Left ventricle myocardium inferior (tissue), 1 donor: ENCODE measurements around the gene MAN1C1. TPM values are rescaled to one million over a fixed set of nuclear protein-coding genes. Genes with fewer than 3 reads are reported as not detected.

Experiments used
- DNase-seq: peaks from one replicate; pipeline ENCODE4 v3.0.0-alpha.2; 2020
- H3K27ac ChIP-seq: fragments of 200-600 bp; replicated peaks from 2 replicates; pipeline ENCODE4 v1.8.0; 2021
- H3K27me3 ChIP-seq: fragments of 200-600 bp; 2 replicates; pipeline ENCODE4 v1.8.0; 2021; ENCODE audit warnings: low read depth
- H3K36me3 ChIP-seq: fragments of 200-600 bp; 2 replicates; pipeline ENCODE4 v1.8.0; 2021
- H3K4me1 ChIP-seq: fragments of 200-600 bp; 2 replicates; pipeline ENCODE4 v1.8.0; 2021
- H3K4me3 ChIP-seq: fragments of 200-600 bp; 2 replicates; pipeline ENCODE4 v1.8.0; 2021; ENCODE audit warnings: mild to moderate bottlenecking, moderate library complexity
- H3K9me3 ChIP-seq: fragments of 200-600 bp; replicated peaks from 2 replicates; pipeline ENCODE4 v1.8.0; 2021
- intact Hi-C: fragments of 100-400 bp; cut with micrococcal nuclease; formaldehyde crosslinking; loops from one replicate; pipeline ENCODE4 v1.11.0; 2022
- total RNA-seq: library from RNA; stranded (reverse); fragmentation: NEBNext Ultra II Directional; extraction: Animal tissue kit (Norgen Biotek cat#: 25700); gene quantifications from one replicate; pipeline ENCODE4 v1.2.1, GENCODE V29; 2021
- TF ChIP-seq, protein P1 (sequence below): fragments of 200-600 bp; IDR thresholded peaks from 2 replicates; pipeline ENCODE4 v1.8.0; 2021; ENCODE audit warnings: antibody characterized with exemption, mild to moderate bottlenecking, borderline replicate concordance
- donor health status: DM: no; HTN: yes; CAD: no; lungs with severe emphysema.

The MAN1C1 gene
- total RNA-seq, 1 donor from 2014 or later: 18.0 TPM

DNA sequence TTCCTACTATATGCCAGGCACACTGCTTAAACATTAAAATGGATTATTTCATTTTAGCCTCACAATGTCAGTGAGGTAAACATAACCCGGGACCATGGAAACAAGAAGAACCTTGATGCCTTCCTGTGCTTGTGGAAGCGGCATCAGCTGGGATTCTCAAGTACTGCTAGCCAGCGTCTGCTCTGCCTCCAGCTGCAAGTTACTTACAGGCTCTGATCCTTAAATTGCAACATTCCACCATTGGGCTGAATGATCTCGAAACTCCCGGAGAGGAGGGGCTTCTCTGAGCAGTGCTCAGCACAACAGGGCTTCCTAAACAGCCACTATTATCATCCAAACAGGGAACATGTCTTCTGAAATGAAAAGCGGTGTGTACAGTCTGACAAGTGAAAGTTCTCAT is 6.7 kb upstream of the MAN1C1 start:
- Histone ChIP-seq H3K36me3 (no peaks in the 10 kb centered on the region), H3K4me1 (peaks cover 12% of the 10 kb centered on the region), H3K27me3 (no peaks in the 10 kb centered on the region), H3K9me3 (no peaks in the 10 kb centered on the region), H3K27ac (no peak overlapping the region), H3K4me3 (no peak overlapping the region)
- TF ChIP-seq, protein P1, sequence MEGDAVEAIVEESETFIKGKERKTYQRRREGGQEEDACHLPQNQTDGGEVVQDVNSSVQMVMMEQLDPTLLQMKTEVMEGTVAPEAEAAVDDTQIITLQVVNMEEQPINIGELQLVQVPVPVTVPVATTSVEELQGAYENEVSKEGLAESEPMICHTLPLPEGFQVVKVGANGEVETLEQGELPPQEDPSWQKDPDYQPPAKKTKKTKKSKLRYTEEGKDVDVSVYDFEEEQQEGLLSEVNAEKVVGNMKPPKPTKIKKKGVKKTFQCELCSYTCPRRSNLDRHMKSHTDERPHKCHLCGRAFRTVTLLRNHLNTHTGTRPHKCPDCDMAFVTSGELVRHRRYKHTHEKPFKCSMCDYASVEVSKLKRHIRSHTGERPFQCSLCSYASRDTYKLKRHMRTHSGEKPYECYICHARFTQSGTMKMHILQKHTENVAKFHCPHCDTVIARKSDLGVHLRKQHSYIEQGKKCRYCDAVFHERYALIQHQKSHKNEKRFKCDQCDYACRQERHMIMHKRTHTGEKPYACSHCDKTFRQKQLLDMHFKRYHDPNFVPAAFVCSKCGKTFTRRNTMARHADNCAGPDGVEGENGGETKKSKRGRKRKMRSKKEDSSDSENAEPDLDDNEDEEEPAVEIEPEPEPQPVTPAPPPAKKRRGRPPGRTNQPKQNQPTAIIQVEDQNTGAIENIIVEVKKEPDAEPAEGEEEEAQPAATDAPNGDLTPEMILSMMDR: no peak
- no peak for DNase-seq
- intact Hi-C loops: loop anchor here (2.0 to 10.0 kb wide), 2 partner anchors 135 to 187 kb away; no protein-coding TSS in a partner anchor

DNA sequence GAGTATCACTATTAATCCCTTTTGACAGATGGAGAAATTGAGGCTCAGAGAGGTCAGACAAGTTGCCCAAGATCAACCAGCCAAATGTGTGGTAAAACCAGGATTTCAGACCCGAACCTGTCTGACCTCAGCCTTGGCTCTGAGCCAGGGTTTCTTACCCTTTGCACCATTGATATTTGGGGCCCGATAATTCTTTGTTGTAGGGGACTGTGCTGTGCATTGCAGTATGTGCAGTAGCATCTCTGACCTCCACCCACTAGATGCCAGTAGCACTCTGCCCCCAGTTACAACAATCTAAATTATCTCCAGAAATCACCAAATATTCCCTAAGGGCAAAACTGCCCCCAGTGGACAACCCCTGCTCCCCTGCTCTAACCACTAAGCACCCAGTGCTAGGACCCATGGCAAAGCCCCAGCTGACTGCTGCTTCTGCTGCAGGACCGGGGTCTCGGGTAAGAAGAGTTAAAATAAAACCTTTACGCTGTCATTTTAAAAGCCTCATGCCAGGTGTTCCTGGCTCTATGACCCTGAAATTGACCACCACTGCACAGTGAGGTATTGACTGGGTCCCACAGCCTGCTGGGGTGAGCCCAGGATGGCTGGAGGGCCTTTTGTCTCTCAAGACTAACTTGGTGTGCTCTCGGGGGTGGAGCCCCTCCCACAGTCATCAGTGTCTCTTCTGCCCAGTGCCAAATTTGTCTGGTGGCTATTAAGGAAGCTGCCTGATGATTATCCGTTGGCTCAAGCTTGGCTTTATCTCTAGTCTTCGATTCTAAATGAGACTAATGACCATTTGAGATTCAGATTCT is 5.6 kb upstream of the MAN1C1 start:
- no peaks in the 10 kb centered on the region for H3K27me3 ChIP-seq
- H3K4me1 ChIP-seq: peaks cover 23% of the 10 kb centered on the region
- H3K27ac ChIP-seq: no peak overlapping the region
- TF ChIP-seq, protein P1: peak; percentile 28
- intact Hi-C loops: loop anchor here (10.0 kb wide), 1 partner anchor 134 kb away; no protein-coding TSS in a partner anchor
- H3K4me3 ChIP-seq: no peak overlapping the region
- no peaks in the 10 kb centered on the region for H3K36me3 ChIP-seq
- no peak for DNase-seq
- no peaks in the 10 kb centered on the region for H3K9me3 ChIP-seq

DNA sequence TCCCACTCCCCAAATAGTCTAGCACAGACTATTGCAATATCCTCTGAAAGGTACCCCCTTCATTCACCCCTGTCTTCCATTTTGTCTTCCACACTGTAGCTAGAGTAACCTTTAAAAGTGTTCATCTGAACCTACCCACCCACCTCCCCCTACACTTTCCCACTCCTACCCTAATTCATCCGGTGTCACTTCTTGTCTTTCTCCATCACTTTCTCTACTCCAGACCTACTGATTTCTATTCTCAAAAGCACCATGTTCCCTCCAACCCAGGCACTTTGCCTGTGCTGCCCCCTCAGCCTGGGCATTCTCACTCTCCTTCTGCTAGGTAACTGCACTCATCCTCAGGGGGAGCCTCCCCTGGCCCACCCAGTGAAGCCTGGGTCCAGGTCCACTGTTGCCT is 4.7 kb upstream of the MAN1C1 start:
- no peak for DNase-seq
- no peaks in the 10 kb centered on the region for H3K9me3 ChIP-seq
- peaks cover 27% of the 10 kb centered on the region for H3K4me1 ChIP-seq
- H3K4me3 ChIP-seq: no peak overlapping the region
- no peak overlapping the region for H3K27ac ChIP-seq
- H3K36me3 ChIP-seq: no peaks in the 10 kb centered on the region
- intact Hi-C loops: loop anchor here (10.0 kb wide), 1 partner anchor 133 kb away; no protein-coding TSS in a partner anchor
- TF ChIP-seq, protein P1: no peak
- H3K27me3 ChIP-seq: no peaks in the 10 kb centered on the region

DNA sequence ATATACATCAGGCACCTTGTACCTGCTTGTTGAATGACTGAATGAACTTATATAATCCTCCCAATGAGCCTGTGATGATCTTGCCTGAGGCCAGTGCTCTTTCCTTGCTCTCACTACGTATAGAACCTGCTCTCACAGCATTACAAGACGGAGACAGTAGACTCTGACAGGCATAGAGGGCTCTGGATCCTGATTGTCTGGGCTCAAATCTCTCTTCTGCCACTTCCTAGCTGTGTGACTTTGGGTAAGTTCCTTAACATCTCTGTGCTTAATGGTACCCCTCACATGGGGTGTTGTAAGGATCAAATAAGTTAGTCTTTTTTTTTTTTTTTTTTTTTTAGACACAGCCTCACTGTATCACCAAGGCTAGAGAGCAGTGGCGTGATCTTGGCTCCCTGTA is 4.2 kb upstream of the MAN1C1 start:
- no peak for DNase-seq
- H3K27me3 ChIP-seq: no peaks in the 10 kb centered on the region
- no peak overlapping the region for H3K4me3 ChIP-seq
- intact Hi-C loops: loop anchor here (10.0 kb wide), 1 partner anchor 132 kb away; no protein-coding TSS in a partner anchor
- no peaks in the 10 kb centered on the region for H3K36me3 ChIP-seq
- H3K4me1 ChIP-seq: peaks cover 30% of the 10 kb centered on the region
- H3K9me3 ChIP-seq: no peaks in the 10 kb centered on the region
- TF ChIP-seq, protein P1: no peak
- no peak overlapping the region for H3K27ac ChIP-seq

DNA sequence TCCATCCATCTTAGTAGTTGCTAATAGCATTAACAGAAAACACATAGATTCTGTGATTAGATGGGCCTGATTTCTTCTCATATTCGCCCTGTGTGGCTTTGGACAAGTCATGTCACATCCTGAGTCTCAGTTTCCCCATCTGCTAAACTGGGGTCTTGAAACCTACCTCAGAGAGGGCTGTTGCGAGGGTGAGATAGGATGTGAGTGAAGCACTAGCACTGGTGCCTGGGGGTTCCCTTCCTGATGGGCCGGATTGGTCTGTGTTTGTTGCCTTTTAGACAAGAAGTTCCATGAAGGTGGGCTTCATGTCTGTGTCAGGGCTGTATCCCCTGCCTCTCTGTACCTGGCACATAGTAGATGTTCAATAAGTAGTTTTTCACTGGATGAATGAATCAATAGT is 3.5 kb upstream of the MAN1C1 start:
- TF ChIP-seq, protein P1: no peak
- no peak for DNase-seq
- Histone ChIP-seq H3K4me3 (no peak overlapping the region), H3K27me3 (no peaks in the 10 kb centered on the region), H3K27ac (no peak overlapping the region), H3K4me1 (peaks cover 36% of the 10 kb centered on the region), H3K36me3 (no peaks in the 10 kb centered on the region), H3K9me3 (no peaks in the 10 kb centered on the region)
- intact Hi-C loops: loop anchor here (10.0 kb wide), 1 partner anchor 132 kb away; no protein-coding TSS in a partner anchor
